ENCODE results near the gene CASQ1.

- TF ChIP-seq POLR2A (IDR thresholded peaks at IDR 0.05) = no peak
- TF ChIP-seq CTCF (IDR thresholded peaks at IDR 0.05) = no peak
Measured at GRCh38 chr1:160161965-160162705, 28.2 kb upstream of the CASQ1 start.
